ENCODE results near the gene TUBG1.

Gene TUBG1

GRCh38 chr17:42563950-42564349 lies 45.5 kb upstream of the TUBG1 start:
- TF ChIP-seq CTCF (IDR thresholded peaks at IDR 0.05): no peak
- Histone ChIP-seq H3K27ac (no peak overlapping the region), H3K4me3 (peak overlapping the region; percentile 80)
- no peak for DNase-seq (ENCODE audit: low spot score)

- TF ChIP-seq CTCF (IDR thresholded peaks at IDR 0.05): no peak
- DNase-seq (ENCODE audit: low spot score): no peak
- no peak overlapping the region for H3K27ac ChIP-seq
Observed at GRCh38 chr17:42564815-42565522, 44.5 kb upstream of the TUBG1 start.

GRCh38 chr17:42565523-42566214 lies 43.8 kb upstream of the TUBG1 start:
- Histone ChIP-seq H3K27ac (peak overlapping the region in 1 of 2 donors; percentile 93), H3K4me3 (no peak overlapping the region)
- DNase-seq (ENCODE audit: low spot score): no peak
- no peak for TF ChIP-seq CTCF (IDR thresholded peaks at IDR 0.05)

More at GRCh38 chr17:42564815-42565522, 44.5 kb upstream of the TUBG1 start:
- H3K4me3 ChIP-seq: no peak overlapping the region

- DNase-seq (ENCODE audit: low spot score): no peak
- peak overlapping the region; percentile 86 to 93 for H3K27ac ChIP-seq
- no peak for TF ChIP-seq CTCF (IDR thresholded peaks at IDR 0.05)
- H3K4me3 ChIP-seq: peak overlapping the region; percentile 87
Observed at GRCh38 chr17:42566215-42566882, 43.1 kb upstream of the TUBG1 start.

GRCh38 chr17:42566883-42567573 lies 42.5 kb upstream of the TUBG1 start, which contains the start of gene MLX:
Gene MLX, plus strand, starts transcription at chr17:42567100. Its CDS starts 25 bp downstream, at chr17:42567125.
- no peak for TF ChIP-seq CTCF (IDR thresholded peaks at IDR 0.05)
- H3K27ac ChIP-seq: peak within 1 kb of the TSS; percentile 86 to 93
- DNase-seq (ENCODE audit: low spot score): peak; percentile 96
- peak within 1 kb of the TSS; percentile 87 for H3K4me3 ChIP-seq

- peak overlapping the region; percentile 87 for H3K4me3 ChIP-seq
- no peak for TF ChIP-seq CTCF (IDR thresholded peaks at IDR 0.05)
- no peak for DNase-seq (ENCODE audit: low spot score)
- peak overlapping the region in 1 of 2 donors; percentile 5 for H3K27ac ChIP-seq
Observed at GRCh38 chr17:42568341-42569111, 41.0 kb upstream of the TUBG1 start.
